Activated effector memory CD4-positive, alpha-beta T cell treated with Interleukin-2 at 50 U/mL for 16 hours (primary cell): ENCODE data around the gene RAB37.

Source experiments
- DNase-seq: peaks from one replicate; pipeline ENCODE4 v3.0.0-alpha.2; 2020

RAB37 gene

DNA sequence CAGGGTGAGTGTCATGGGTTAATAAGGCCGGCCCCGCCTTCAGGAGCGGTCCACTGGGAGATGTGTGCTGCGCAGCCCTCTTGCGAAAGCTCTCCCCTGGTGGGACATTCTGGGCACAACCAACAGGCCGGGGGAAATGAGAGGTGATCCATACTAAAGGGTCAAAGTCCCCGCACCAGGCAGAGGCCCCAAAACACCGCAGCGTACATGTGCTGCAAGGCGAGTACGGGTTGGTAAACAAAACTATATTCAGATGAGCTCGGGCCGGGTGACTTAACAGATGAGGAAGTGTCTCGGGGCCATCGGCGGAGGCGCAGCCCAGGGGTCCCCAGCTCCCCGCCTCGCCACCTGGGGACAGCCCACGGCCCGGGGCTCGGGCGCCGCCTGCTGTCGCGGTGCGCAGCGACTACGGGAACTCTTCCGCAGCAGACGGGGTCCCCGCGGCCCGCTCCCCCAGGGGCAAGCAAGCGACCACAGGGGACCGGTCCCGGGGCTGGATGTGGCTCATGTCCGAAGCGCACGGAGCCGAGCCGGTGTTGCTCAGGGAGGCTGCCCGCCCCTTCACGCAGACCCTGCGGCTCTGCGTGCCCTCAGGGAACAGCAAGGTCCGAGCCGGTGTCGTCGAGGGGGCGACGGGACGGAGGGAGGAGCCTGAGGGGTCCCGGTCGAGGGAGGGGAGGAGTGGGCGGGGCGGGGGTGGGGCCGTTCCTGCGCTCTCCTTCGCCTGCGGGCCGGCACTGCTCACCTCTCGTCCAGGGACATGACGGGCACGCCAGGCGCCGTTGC is at the start of gene RAB37:
TSS of gene RAB37 (plus strand) at position 744 of the 786 bp plus-strand sequence. CDS start at position 761, 17 bp downstream.
- DNase-seq, result no peak

DNA sequence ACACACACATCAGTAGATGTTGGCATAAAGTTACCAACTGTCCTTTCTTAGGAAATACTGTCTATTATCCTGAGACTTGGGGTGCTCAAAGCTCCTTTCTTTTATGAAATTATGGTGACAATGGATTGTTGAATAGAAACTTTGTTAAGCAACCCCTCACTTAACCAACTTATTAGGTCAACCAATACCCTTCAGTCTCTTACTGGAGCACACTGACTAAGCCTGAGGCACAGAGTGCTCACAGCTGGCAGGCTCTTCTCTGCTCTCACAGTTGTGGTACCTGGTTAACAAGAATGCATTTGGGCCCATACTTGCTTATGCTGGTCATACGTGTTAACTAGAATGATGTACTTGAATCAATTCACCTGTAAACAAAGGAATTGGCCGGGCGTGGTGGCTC is 49.2 kb upstream of the RAB37 start:
- no peak for DNase-seq

DNA sequence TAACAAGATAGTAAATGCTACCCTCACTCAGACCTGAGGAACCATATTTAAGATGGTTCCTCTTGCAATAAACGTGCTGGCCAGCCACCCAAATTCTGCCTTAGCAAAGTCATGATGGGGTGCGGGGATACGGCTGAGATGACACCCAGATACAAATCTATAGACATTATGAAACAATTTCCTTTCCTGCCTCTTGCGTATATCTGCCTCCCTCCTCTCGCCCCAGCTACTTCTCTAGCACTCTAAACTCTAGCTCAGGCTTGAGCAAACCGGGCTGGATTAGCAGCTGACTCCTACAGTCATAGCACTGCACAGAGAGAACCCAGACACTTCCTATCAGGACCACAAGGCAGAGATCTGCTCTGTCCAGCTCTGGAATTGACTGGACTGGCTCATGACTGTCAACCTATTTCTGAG is 46.6 kb upstream of the RAB37 start:
- DNase-seq, result no peak

DNA sequence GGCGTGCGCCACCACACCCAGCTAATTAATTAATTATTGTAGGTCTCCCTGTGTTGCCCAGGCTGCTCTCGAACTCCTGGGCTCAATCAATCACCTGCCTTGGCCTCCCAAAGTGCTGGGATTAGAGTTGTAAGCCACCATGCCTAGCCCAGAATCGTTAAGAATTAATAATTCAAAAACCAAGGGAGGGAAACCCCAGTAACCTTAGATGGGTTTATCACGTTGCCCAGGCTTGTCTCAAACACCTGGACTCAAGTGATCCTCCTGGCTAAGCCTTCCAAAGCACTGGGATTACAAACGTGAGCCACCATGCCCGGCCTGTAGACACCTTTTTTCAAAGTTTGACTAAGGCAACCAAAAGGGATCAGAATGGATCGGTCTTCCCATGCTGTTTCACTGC is 45.9 kb upstream of the RAB37 start:
- DNase-seq, result no peak

DNA sequence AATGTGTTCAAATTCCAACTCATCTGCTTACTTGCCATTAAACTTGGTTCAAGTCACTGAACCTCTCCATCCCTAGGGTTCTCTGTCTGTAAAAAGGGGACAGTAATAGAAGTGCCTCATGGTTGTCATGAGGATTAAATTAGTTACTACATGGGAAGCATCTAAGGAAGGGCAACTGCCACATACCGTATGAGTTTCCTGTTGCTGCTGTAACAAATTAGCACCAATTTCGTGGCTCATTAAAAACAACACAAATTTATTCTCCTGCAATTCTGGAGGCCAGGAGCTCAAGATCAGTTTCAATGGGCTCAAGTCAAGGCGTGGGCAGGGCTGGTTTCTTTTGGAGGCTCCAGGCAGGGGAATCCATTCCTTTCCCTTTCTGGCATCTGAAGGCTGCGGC is 43.0 kb upstream of the RAB37 start:
- no peak for DNase-seq

GRCh38 chr17:74695629-74696028 is 41.4 kb upstream of the RAB37 start:
- no peak for DNase-seq

GRCh38 chr17:74697515-74697914 is 39.5 kb upstream of the RAB37 start:
- DNase-seq, result no peak

- no peak for DNase-seq
These were observed 39.0 kb upstream of the RAB37 start for GRCh38 chr17:74698069-74698468.

DNA sequence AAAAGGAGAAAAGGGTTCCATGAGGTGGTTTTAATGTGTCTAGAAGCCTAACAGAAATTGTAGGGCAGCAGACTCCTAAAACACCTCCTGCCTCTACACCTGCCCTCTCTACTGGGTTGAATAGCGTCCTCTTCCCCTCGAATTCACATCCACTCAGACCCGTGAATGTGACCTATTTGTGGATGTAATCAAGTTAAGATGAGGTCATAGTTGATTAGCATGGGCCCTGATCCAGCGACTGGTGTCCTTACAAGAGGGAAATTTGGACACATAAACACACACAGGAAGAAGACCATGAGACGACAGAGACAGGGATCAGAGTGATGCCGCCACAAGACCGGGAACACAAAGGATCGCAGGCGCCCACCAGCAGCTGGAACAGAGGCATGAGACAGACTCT is 37.8 kb upstream of the RAB37 start:
- DNase-seq, result no peak

GRCh38 chr17:74702116-74702871 is 34.8 kb upstream of the RAB37 start:
- DNase-seq, result no peak

GRCh38 chr17:74703311-74703710 is 33.7 kb upstream of the RAB37 start:
- DNase-seq, result no peak

DNA sequence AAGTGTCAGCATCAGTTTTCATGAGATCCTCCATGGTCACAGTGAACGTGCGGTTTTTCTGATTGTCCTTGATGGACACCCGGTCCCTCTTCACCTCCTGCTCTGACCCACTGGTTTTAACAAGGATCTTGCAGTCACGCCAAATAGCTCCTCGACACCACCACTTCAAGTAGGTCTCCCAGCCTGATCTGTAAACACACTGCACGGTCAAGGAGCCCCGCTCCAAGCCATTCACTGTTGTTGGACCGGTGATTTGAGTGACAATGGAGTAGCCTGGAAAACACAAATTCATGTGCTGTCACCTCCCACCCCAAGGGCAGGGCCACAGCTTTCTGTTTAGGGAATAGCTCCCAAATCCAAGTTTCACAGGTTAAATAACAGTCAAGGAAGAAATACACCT is 32.5 kb upstream of the RAB37 start:
- DNase-seq, result no peak

- DNase-seq, result no peak
These were observed 25.8 kb upstream of the RAB37 start for GRCh38 chr17:74711058-74711824.

- no peak for DNase-seq
These were observed 24.8 kb upstream of the RAB37 start for GRCh38 chr17:74712301-74712700.

GRCh38 chr17:74712756-74713155 is 24.3 kb upstream of the RAB37 start, which contains the start of gene CD300LF:
TSS of gene CD300LF (minus strand) at chr17:74712923. CDS start at chr17:74712866, 57 bp downstream.
- no peak for DNase-seq

- no peak for DNase-seq
These were observed 23.8 kb upstream of the RAB37 start for GRCh38 chr17:74713171-74713755.

DNA sequence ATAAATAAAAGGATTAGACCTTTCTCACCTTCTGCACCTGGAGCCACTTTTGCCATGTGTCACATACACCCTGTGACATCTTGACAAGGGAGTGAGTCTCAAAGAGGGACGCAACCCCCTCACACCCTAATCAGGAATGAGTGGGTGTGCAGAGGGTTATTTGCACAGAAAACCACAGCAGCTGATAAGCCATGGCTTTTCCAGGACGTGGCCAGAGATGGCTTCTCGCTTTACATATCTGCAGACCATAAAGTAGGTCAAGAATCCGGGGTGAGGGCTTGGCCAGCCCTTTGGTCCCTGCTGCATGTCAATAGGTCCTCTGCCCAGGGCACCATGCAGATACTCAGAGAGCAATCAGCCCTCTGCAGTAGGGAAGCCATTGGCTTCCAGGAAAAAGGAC is 21.9 kb upstream of the RAB37 start:
- DNase-seq, result no peak

DNA sequence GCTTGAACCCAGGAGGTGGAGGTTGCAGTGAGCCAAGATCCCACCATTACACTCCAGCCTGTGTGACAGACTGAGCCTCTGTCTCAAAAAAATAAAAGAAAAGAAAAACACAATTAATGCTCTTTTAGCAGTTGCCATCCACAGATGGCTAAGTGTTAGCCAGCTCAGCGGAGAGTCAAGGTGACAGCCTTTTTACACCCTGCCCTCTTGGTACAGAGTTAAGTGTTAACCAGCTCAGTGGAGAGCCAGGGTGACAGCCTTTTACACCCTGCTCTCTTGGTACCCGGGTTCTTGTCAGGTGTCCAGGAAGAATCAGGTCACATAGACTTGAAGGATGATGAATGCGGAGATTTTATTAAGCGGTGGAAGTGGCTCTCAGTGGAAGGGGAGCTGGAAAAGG is 16.6 kb upstream of the RAB37 start:
- no peak for DNase-seq

- no peak for DNase-seq
These were observed 14.3 kb upstream of the RAB37 start for GRCh38 chr17:74722782-74723181.

DNA sequence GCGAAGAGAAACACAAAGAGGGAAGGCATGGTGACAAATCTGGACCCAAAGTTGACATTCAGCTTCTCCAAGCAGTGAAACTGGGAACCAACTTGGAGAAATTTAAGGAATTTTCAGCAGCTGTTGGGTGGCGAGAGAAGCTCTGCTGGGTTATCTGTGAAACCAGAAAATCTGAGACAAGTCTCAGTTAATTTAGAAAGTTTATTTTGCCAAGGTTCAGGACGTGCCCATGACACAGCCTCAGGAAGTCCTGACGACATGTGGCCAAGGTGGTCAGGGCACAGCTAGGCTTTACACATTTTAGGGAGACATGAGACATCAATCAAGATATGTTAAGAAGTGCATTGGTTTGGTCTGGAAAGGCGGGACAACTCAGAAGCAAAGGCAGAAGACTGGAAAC is 13.2 kb upstream of the RAB37 start:
- no peak for DNase-seq

DNA sequence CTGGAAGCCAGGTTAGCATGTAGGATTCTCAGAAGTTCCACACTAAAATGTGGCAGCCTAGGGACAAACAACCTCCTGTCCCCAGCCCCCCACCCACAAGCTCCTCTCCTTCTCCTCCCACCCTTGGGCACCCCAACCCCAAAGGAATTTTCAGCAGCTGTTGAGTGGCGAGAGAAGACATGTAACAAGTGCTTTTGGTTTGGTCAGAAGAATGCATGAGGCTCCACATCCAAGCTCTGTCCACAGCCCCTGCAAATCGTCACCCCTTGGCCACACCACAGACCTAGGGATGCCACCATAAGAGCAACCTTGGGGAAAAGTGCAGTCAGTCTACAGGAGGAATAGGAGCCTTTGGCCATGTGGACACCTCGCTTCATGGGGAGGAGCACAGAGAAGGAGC is 11.9 kb upstream of the RAB37 start:
- DNase-seq, result no peak

- no peak for DNase-seq
These were observed 8.9 kb upstream of the RAB37 start for GRCh38 chr17:74728033-74728701.

GRCh38 chr17:74728702-74729075 is 8.4 kb upstream of the RAB37 start:
- no peak for DNase-seq
